Neuronal stem cell (in vitro differentiated cells): ENCODE measurements around the gene MTCL3.

Experiments used
- DNase-seq: peaks from one replicate; pipeline ENCODE4 v3.0.0-alpha.2; 2013; ENCODE audit warnings: low spot score
- H2AFZ ChIP-seq: one replicate; pipeline ENCODE4 v1.6.1; 2013; ENCODE audit warnings: mild to moderate bottlenecking, low read length, inconsistent platforms
- H2AK5ac ChIP-seq: 2 replicates; pipeline ENCODE4 v1.6.1; 2013; ENCODE audit warnings: low read depth, mild to moderate bottlenecking, inconsistent platforms, low read length, moderate library complexity, mixed read lengths
- H2BK120ac ChIP-seq: 2 replicates; pipeline ENCODE4 v1.6.1; 2013; ENCODE audit warnings: low read depth, mild to moderate bottlenecking, inconsistent platforms, low read length, moderate library complexity, mixed read lengths
- H2BK12ac ChIP-seq: one replicate; pipeline ENCODE4 v1.6.1; 2013; ENCODE audit warnings: low read length, inconsistent platforms
- H2BK15ac ChIP-seq: 2 replicates; pipeline ENCODE4 v1.6.1; 2013; ENCODE audit warnings: mild to moderate bottlenecking, low read length, inconsistent platforms, mixed read lengths
- H2BK5ac ChIP-seq: one replicate; pipeline ENCODE4 v1.6.1; 2013; ENCODE audit warnings: inconsistent platforms, mild to moderate bottlenecking, low read length, moderate library complexity
- H3K14ac ChIP-seq: one replicate; pipeline ENCODE4 v1.6.1; 2013; ENCODE audit warnings: low read length, inconsistent platforms
- H3K18ac ChIP-seq: 2 replicates; pipeline ENCODE4 v1.6.1; 2013; ENCODE audit warnings: low read length, inconsistent platforms
- H3K23ac ChIP-seq: 2 replicates; pipeline ENCODE4 v1.6.1; 2013; ENCODE audit warnings: low read depth, mild to moderate bottlenecking, mixed read lengths, low read length, inconsistent platforms; ENCODE audit not compliant: poor library complexity
- H3K27ac ChIP-seq: replicated peaks from 3 replicates; pipeline ENCODE4 v1.5.1; 2013; ENCODE audit warnings: low read length, inconsistent platforms
- H3K27me3 ChIP-seq, 3 experiments: 2 replicates each; pipeline ENCODE4 v1.6.1; 2013; ENCODE audit warnings: low read length in 3 of 3, mild to moderate bottlenecking in 2 of 3, inconsistent platforms in 1 of 3, low read depth in 1 of 3, mixed read lengths in 1 of 3, moderate library complexity in 1 of 3; ENCODE audit not compliant: control insufficient read depth in 3 of 3, insufficient read depth in 3 of 3
- H3K36me3 ChIP-seq, 2 donors: replicated peaks in 1 of 2; 2 replicates each; pipeline ENCODE4 v1.6.1; 2013; ENCODE audit warnings: low read length in 2 of 2; ENCODE audit not compliant: control insufficient read depth in 2 of 2, insufficient read depth in 2 of 2
- H3K4ac ChIP-seq: 2 replicates; pipeline ENCODE4 v1.6.1; 2013; ENCODE audit warnings: inconsistent platforms, mild to moderate bottlenecking, low read length, moderate library complexity
- H3K4me1 ChIP-seq, 2 donors: 1 replicate in 1 of 2; 2 replicates in 1 of 2; pipeline ENCODE4 v1.6.1; 2013; ENCODE audit warnings: low read length in 2 of 2, low read depth in 1 of 2; ENCODE audit not compliant: control insufficient read depth in 2 of 2, insufficient read depth in 1 of 2
- H3K4me2 ChIP-seq: one replicate; pipeline ENCODE4 v1.6.1; 2013; ENCODE audit warnings: mild to moderate bottlenecking, low read length, inconsistent platforms; ENCODE audit not compliant: insufficient read depth, poor library complexity, severe bottlenecking
- H3K4me3 ChIP-seq, 2 donors: 2 replicates each; pipeline ENCODE4 v1.5.1; 2013; ENCODE audit warnings: low read length in 2 of 2, mild to moderate bottlenecking in 2 of 2, inconsistent platforms in 1 of 2, moderate library complexity in 1 of 2
- H3K79me1 ChIP-seq: one replicate; pipeline ENCODE4 v1.6.1; 2013; ENCODE audit warnings: low read depth, mild to moderate bottlenecking, inconsistent platforms, low read length, moderate library complexity
- H3K9ac ChIP-seq: one replicate; pipeline ENCODE4 v1.6.1; 2013; ENCODE audit warnings: mild to moderate bottlenecking, low read depth, low read length, inconsistent platforms; ENCODE audit not compliant: poor library complexity
- H3K9me3 ChIP-seq, 2 donors: replicated peaks in 1 of 2; 2 replicates each; pipeline versions ENCODE3 to v1.6.1; 2013; ENCODE audit warnings: low read length in 2 of 2, mild to moderate bottlenecking in 2 of 2, inconsistent platforms in 1 of 2, low read depth in 1 of 2, mixed read lengths in 1 of 2, moderate library complexity in 1 of 2; ENCODE audit not compliant: control insufficient read depth in 2 of 2, insufficient read depth in 1 of 2
- H4K8ac ChIP-seq: one replicate; pipeline ENCODE4 v1.6.1; 2013; ENCODE audit warnings: low read depth, mild to moderate bottlenecking, inconsistent platforms, low read length, moderate library complexity
- H4K91ac ChIP-seq: one replicate; pipeline ENCODE4 v1.6.1; 2013; ENCODE audit warnings: low read length, low read depth, mild to moderate bottlenecking, inconsistent platforms; ENCODE audit not compliant: poor library complexity
- WGBS, 2 donors: extraction: QIAGEN DNeasy Blood & Tissue Kit; methylation state at CpG; one replicate each; pipeline ENCODE4 v1.1.7; 2013; ENCODE audit warnings: missing lambda C conversion rate in 2 of 2, mixed read lengths in 1 of 2; ENCODE audit not compliant: insufficient read length in 2 of 2, insufficient replicate concordance in 1 of 2; ENCODE audit errors: extremely low coverage in 2 of 2; 5-methylcytosine and 5-hydroxymethylcytosine counted together

MTCL3 gene

DNA sequence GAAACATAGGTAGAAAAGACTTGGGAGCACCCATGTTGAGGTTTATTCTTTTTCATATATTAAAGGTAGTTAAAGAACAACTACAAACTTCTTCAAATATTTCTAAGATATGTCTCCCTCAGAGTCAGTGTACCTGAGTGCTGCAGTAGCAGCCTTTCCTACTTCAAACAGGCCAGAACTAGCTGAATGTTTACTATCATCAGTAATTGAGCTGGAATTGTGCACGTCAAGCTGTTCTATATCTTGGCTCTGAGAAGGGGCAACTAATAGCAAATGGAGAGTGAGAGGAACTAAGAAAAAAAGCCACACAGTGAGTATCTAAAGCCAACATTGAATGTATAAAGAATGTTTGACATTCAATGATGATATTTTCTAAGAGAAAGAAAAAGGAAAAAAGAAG is 21.7 kb downstream of the MTCL3 start:
- no peak overlapping the region for H3K4ac ChIP-seq
- H2BK5ac ChIP-seq = no peak overlapping the region
- no peaks in the 10 kb centered on the region for H3K27me3 ChIP-seq
- no peak overlapping the region for H3K14ac ChIP-seq
- H2AFZ ChIP-seq = no peak overlapping the region
- no peak overlapping the region for H3K27ac ChIP-seq
- no peak overlapping the region for H3K9ac ChIP-seq
- H3K4me1 ChIP-seq = no peaks in the 10 kb centered on the region
- H3K23ac ChIP-seq = no peak overlapping the region
- DNase-seq = no peak
- H2BK12ac ChIP-seq = no peak overlapping the region
- H3K36me3 ChIP-seq = peaks cover 2 to 99% of the 10 kb centered on the region in 2 donors
- no peaks in the 10 kb centered on the region for H3K79me1 ChIP-seq
- H4K8ac ChIP-seq = no peak overlapping the region
- no peak overlapping the region for H3K18ac ChIP-seq
- no peak overlapping the region for H2BK15ac ChIP-seq
- no peak overlapping the region for H3K4me3 ChIP-seq
- H2BK120ac ChIP-seq = no peak overlapping the region
- no peak overlapping the region for H4K91ac ChIP-seq
- no CpG with 5 or more reads among the region's 1 CpG for whole genome bisulfite sequencing, 2 donors
- H3K4me2 ChIP-seq = no peak overlapping the region
- no peak overlapping the region for H2AK5ac ChIP-seq
- H3K9me3 ChIP-seq = no peaks in the 10 kb centered on the region

DNA sequence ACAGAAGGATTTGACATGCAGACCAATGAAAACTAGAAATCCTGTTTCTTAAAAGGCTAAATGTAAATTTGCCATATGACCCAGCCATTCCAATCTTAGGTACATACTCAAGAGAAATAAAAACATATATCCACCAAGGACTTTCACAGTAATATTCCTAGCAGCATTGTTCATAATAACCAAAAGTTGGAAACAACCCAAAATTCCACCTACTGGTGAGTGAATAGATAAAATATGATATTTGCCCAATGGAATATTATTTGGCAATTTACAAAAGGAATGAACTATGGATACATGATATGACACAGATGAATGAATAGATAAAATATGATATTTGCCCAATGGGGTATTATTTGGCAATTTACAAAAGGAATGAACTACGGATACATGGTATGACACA is 22.7 kb downstream of the MTCL3 start:
- Histone ChIP-seq H3K9ac (no peak overlapping the region), H2AK5ac (no peak overlapping the region), H2BK12ac (no peak overlapping the region), H3K4me3 (no peak overlapping the region), H3K9me3 (peaks cover 0 to 8% of the 10 kb centered on the region in 2 donors), H2AFZ (no peak overlapping the region), H2BK5ac (no peak overlapping the region), H3K18ac (no peak overlapping the region), H3K4me1 (no peaks in the 10 kb centered on the region), H3K27ac (no peak overlapping the region), H3K4me2 (no peak overlapping the region), H4K91ac (no peak overlapping the region), H2BK15ac (no peak overlapping the region), H3K79me1 (no peaks in the 10 kb centered on the region), H3K14ac (no peak overlapping the region), H2BK120ac (no peak overlapping the region), H3K27me3 (no peaks in the 10 kb centered on the region), H4K8ac (no peak overlapping the region), H3K4ac (no peak overlapping the region), H3K36me3 (peaks cover 7 to 99% of the 10 kb centered on the region in 2 donors), H3K23ac (no peak overlapping the region)
- no peak for DNase-seq
- no CpG with 5 or more reads among the region's 1 CpG for WGBS, 2 donors

GRCh38 chr6:127494240-127494767 is 24.8 kb downstream of the MTCL3 start:
- H3K4me1 ChIP-seq = no peaks in the 10 kb centered on the region
- no peak overlapping the region for H3K23ac ChIP-seq
- no peak overlapping the region for H4K91ac ChIP-seq
- no peak overlapping the region for H2AFZ ChIP-seq
- no peak overlapping the region for H3K9ac ChIP-seq
- no peaks in the 10 kb centered on the region for H3K79me1 ChIP-seq
- H3K27ac ChIP-seq = no peak overlapping the region
- H2BK120ac ChIP-seq = no peak overlapping the region
- no peak overlapping the region for H4K8ac ChIP-seq
- no peak overlapping the region for H2BK5ac ChIP-seq
- peaks cover 6 to 30% of the 10 kb centered on the region in 2 donors for H3K9me3 ChIP-seq
- no peak overlapping the region for H2BK12ac ChIP-seq
- H3K14ac ChIP-seq = no peak overlapping the region
- no peak overlapping the region for H3K4me3 ChIP-seq
- no peak for DNase-seq
- H3K36me3 ChIP-seq = peaks cover 16 to 100% of the 10 kb centered on the region in 2 donors
- H3K4me2 ChIP-seq = no peak overlapping the region
- H2BK15ac ChIP-seq = no peak overlapping the region
- no peak overlapping the region for H2AK5ac ChIP-seq
- H3K4ac ChIP-seq = no peak overlapping the region
- no peaks in the 10 kb centered on the region for H3K27me3 ChIP-seq
- no peak overlapping the region for H3K18ac ChIP-seq

GRCh38 chr6:127489248-127489647 is 29.9 kb downstream of the MTCL3 start:
- H4K91ac ChIP-seq = no peak overlapping the region
- H3K4me3 ChIP-seq = no peak overlapping the region
- no peak overlapping the region for H4K8ac ChIP-seq
- H2AFZ ChIP-seq = no peak overlapping the region
- H3K36me3 ChIP-seq = peaks cover 18 to 100% of the 10 kb centered on the region in 2 donors
- H3K4me1 ChIP-seq = no peaks in the 10 kb centered on the region
- H3K4ac ChIP-seq = no peak overlapping the region
- H2BK120ac ChIP-seq = no peak overlapping the region
- no peak for DNase-seq
- no CpG with 5 or more reads among the region's 1 CpG for WGBS, 2 donors
- no peak overlapping the region for H2AK5ac ChIP-seq
- no peak overlapping the region for H3K18ac ChIP-seq
- no peak overlapping the region for H3K14ac ChIP-seq
- no peak overlapping the region for H3K9ac ChIP-seq
- H2BK5ac ChIP-seq = no peak overlapping the region
- no peak overlapping the region for H3K4me2 ChIP-seq
- H3K23ac ChIP-seq = no peak overlapping the region
- peaks cover 6 to 31% of the 10 kb centered on the region in 2 donors for H3K9me3 ChIP-seq
- no peak overlapping the region for H3K27ac ChIP-seq
- no peak overlapping the region for H2BK15ac ChIP-seq
- H3K27me3 ChIP-seq = no peaks in the 10 kb centered on the region
- no peak overlapping the region for H2BK12ac ChIP-seq
- no peaks in the 10 kb centered on the region for H3K79me1 ChIP-seq
